SK-N-SH (cell line): ENCODE data around the gene MAPT.

ENCODE experiments used
- EP300 ChIP-seq, 2 experiments: IDR thresholded peaks; 2 replicates each; pipeline versions ENCODE4 v1.4.0 to v1.6.1; 2012; ENCODE audit warnings: borderline replicate concordance in 1 of 2, low read depth in 1 of 2, low read length in 1 of 2
- SIN3A ChIP-seq: IDR thresholded peaks from 2 replicates; pipeline ENCODE4 v1.6.1; 2012; ENCODE audit warnings: low read depth, mild to moderate bottlenecking, low read length, moderate library complexity, borderline replicate concordance
- YY1 ChIP-seq: IDR thresholded peaks from 2 replicates; pipeline ENCODE4 v1.4.0; 2012; ENCODE audit warnings: low read depth, mild to moderate bottlenecking
- TF ChIP-seq, protein P1 (sequence below): fragments of 200-600 bp; sonication (generic); IDR thresholded peaks from 2 replicates; pipeline ENCODE4 v1.6.1; 2017; ENCODE audit warnings: antibody characterized with exemption, mild to moderate bottlenecking, moderate library complexity

DNA sequence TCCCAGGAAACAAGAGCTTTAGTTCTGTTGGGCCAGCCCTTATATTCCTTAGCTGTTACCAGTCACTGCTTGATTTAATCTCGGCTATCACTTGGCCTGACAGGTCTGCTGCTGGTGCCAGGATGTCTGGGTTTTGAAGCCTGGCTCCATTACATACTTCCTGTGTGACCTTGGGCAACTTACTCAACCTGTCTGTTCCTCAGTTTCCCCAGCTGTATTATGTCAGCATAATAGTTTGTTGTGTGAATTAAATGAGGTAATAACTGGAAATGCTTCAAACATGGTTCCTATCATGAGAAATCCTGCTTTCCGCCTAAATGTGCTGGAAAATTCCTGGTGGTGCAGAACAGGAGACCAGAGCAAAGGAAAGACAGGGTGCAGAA lies 54.1 kb downstream of the MAPT start:
- TF ChIP-seq, protein P1, sequence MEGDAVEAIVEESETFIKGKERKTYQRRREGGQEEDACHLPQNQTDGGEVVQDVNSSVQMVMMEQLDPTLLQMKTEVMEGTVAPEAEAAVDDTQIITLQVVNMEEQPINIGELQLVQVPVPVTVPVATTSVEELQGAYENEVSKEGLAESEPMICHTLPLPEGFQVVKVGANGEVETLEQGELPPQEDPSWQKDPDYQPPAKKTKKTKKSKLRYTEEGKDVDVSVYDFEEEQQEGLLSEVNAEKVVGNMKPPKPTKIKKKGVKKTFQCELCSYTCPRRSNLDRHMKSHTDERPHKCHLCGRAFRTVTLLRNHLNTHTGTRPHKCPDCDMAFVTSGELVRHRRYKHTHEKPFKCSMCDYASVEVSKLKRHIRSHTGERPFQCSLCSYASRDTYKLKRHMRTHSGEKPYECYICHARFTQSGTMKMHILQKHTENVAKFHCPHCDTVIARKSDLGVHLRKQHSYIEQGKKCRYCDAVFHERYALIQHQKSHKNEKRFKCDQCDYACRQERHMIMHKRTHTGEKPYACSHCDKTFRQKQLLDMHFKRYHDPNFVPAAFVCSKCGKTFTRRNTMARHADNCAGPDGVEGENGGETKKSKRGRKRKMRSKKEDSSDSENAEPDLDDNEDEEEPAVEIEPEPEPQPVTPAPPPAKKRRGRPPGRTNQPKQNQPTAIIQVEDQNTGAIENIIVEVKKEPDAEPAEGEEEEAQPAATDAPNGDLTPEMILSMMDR: no peak
- TF ChIP-seq SIN3A: no peak
- TF ChIP-seq YY1: no peak
- TF ChIP-seq EP300 (IDR thresholded peaks at IDR 0.05; ENCODE audit: borderline replicate concordance in 1 of 2, low read depth in 1 of 2, low read length in 1 of 2): no peak
